Naive thymus-derived CD4-positive, alpha-beta T cell (primary cell): ENCODE data around the gene TSPAN32. TPM values are rescaled to one million over a fixed set of nuclear protein-coding genes. Genes with fewer than 3 reads are reported as not detected.
A peak's percentile ranks its signal among the peaks of the same experiment; 100 is the strongest.

Source experiments
- ATAC-seq: fragments of 150-1000 bp; cut with Tn5 transposase; 2 replicates; pipeline ENCODE4 v1.10.0; 2021; ENCODE audit warnings: mild to moderate bottlenecking, moderate library complexity
- CTCF ChIA-PET: fragments of 350-600 bp; sonication (Branson Sonifier 250); formaldehyde crosslinking; loops from one replicate; lab custom pipeline; 2021; ENCODE audit warnings: antibody characterized with exemption; lab: Charles Lee
- POLR2A ChIA-PET: fragments of 350-600 bp; sonication (Branson Sonifier 250); formaldehyde crosslinking; loops from one replicate; lab custom pipeline; 2021; ENCODE audit warnings: antibody characterized with exemption, inconsistent platforms; lab: Charles Lee
- DNase-seq, 9 donors: peaks; one replicate each; pipeline versions ENCODE4 v3.0.0 to v3.0.0-alpha.2; 2020 to 2022; ENCODE audit warnings: mixed read lengths in 1 of 9
- H3K27ac ChIP-seq: one replicate; pipeline ENCODE4 v1.7.0; 2013; ENCODE audit warnings: mild to moderate bottlenecking, low read depth, low read length, moderate library complexity
- H3K27me3 ChIP-seq, 2 donors: one replicate each; pipeline ENCODE4 v1.7.0; 2013; ENCODE audit warnings: low read length in 2 of 2, mild to moderate bottlenecking in 2 of 2, moderate library complexity in 2 of 2; ENCODE audit not compliant: control insufficient read depth in 2 of 2, insufficient read depth in 2 of 2
- H3K36me3 ChIP-seq, 3 experiments: 1 replicate in 2 of 3; 2 replicates in 1 of 3; pipeline ENCODE4 v1.7.0; 2013; ENCODE audit warnings: low read length in 3 of 3, mild to moderate bottlenecking in 3 of 3, moderate library complexity in 1 of 3; ENCODE audit not compliant: insufficient read depth in 3 of 3, control insufficient read depth in 2 of 3
- H3K4me1 ChIP-seq, 2 donors: one replicate each; pipeline ENCODE4 v1.7.0; 2013; ENCODE audit warnings: low read length in 2 of 2, mild to moderate bottlenecking in 2 of 2, moderate library complexity in 1 of 2; ENCODE audit not compliant: control insufficient read depth in 2 of 2, insufficient read depth in 2 of 2
- H3K4me3 ChIP-seq: 2 replicates; pipeline ENCODE4 v1.7.0; 2013; ENCODE audit warnings: mild to moderate bottlenecking, low read length
- H3K9me3 ChIP-seq, 3 experiments: 1 replicate in 2 of 3; 2 replicates in 1 of 3; pipeline ENCODE4 v1.7.0; 2013; ENCODE audit warnings: low read length in 3 of 3; ENCODE audit not compliant: control insufficient read depth in 2 of 3
- H3K27ac Mint-ChIP-seq, 9 donors: one replicate each; pipeline ENCODE4 v1.8.0; 2020 to 2022; ENCODE audit warnings: mixed read lengths in 9 of 9, mild to moderate bottlenecking in 8 of 9, moderate library complexity in 5 of 9, inconsistent platforms in 2 of 9
- H3K27me3 Mint-ChIP-seq, 5 donors: one replicate each; pipeline ENCODE4 v1.8.0; 2021 to 2022; ENCODE audit warnings: mixed read lengths in 5 of 5, mild to moderate bottlenecking in 1 of 5
- H3K36me3 Mint-ChIP-seq, 5 donors: one replicate each; pipeline ENCODE4 v1.8.0; 2020 to 2022; ENCODE audit warnings: mixed read lengths in 5 of 5, mild to moderate bottlenecking in 3 of 5, inconsistent platforms in 1 of 5
- H3K4me1 Mint-ChIP-seq, 7 donors: one replicate each; pipeline ENCODE4 v1.8.0; 2020 to 2022; ENCODE audit warnings: mixed read lengths in 7 of 7, mild to moderate bottlenecking in 3 of 7, inconsistent platforms in 1 of 7
- H3K4me3 Mint-ChIP-seq, 10 donors: one replicate each; pipeline ENCODE4 v1.8.0; 2020 to 2022; ENCODE audit warnings: mild to moderate bottlenecking in 10 of 10, mixed read lengths in 10 of 10, moderate library complexity in 6 of 10, inconsistent platforms in 2 of 10
- H3K9me3 Mint-ChIP-seq, 11 donors: one replicate each; pipeline ENCODE4 v1.8.0; 2020 to 2022; ENCODE audit warnings: mixed read lengths in 11 of 11, mild to moderate bottlenecking in 4 of 11, inconsistent platforms in 1 of 11, moderate library complexity in 1 of 11
- intact Hi-C, 2 donors: fragments of 100-400 bp; cut with micrococcal nuclease; formaldehyde crosslinking; loops; one replicate each; pipeline ENCODE4 v1.15.1; 2023
- polyA plus RNA-seq, 2 donors: library from polyadenylated mRNA; unstranded; fragments of 300-500 nt; fragmentation: Illumina TruSeq; gene quantifications; one replicate each; pipeline ENCODE4 v1.2.3, GENCODE V29; 2021
- total RNA-seq, 6 experiments: library from RNA in 5 of 6; stranded (reverse) in 5 of 6; gene quantifications; 1 replicate in 5 of 6; 2 replicates in 1 of 6; pipeline ENCODE4 v1.2.3 and lab custom pipeline; 2021 to 2026

TSPAN32 gene
- total and polyA plus RNA-seq, 7 experiments from 2014 or later = 15.7 to 116 (median 63.9) TPM

DNA sequence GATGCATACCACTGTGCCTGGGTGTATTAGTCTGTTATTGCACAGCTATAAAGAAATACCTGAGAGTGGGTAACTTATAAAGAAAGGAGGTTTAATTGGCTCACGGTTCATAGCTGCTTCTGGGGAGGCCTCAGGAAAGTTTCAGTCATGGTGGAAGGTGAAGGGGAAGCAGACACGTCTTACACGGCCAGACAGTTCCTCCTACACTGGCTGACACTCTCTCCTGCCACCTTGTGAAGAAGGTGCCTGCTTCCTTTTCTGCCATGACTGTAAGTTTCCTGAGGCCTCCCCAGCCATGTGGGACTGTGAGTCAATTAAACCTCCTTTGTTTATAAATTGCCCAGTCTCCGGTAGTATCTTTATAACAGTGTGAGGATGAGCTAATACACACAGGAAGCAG is 41.7 kb downstream of the TSPAN32 start:
- POLR2A ChIA-PET = interaction anchor here (1.1 kb wide), 1 partner anchor 39 kb away, joined by 3 read pairs; no protein-coding TSS in a partner anchor
- H3K9me3 Mint-ChIP-seq = peaks cover 0 to 36% (median 9%) of the 10 kb centered on the region in 11 donors
- Histone ChIP-seq H3K4me3 (no peak overlapping the region), H3K27me3 (no peaks in the 10 kb centered on the region), H3K36me3 (no peaks in the 10 kb centered on the region), H3K27ac (no peak overlapping the region), H3K9me3 (no peaks in the 10 kb centered on the region), H3K4me1 (no peaks in the 10 kb centered on the region)
- no peak overlapping the region for H3K4me3 Mint-ChIP-seq
- CTCF ChIA-PET = no interaction called here
- ATAC-seq (no peak), DNase-seq (no peak)
- no peak overlapping the region for H3K27ac Mint-ChIP-seq
- peaks cover 0 to 3% (median 0%) of the 10 kb centered on the region in 7 donors for H3K4me1 Mint-ChIP-seq
- H3K36me3 Mint-ChIP-seq = peaks cover 1 to 10% (median 6%) of the 10 kb centered on the region in 5 donors
- intact Hi-C loops = no loop called here
- H3K27me3 Mint-ChIP-seq = peaks cover 0 to 15% (median 4%) of the 10 kb centered on the region in 5 donors

DNA sequence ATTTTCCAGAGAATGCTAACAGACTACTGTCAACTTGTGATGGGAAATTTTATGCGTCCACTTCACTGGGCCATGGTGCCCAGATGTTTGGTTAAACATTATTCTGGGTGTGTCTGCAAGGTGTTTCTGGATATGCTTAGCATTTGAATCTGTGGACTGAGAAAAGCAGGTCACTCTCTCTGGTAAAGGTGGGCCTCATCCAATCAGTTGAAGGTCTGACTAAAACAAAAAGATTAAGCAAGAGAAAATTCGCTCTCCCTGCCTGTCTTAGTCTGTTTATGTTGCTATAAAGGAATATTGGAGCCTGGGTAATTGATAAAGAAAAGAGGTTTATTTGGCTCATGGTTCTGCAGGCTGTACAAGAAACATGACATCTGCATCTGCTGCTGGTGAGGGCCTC is 43.2 kb downstream of the TSPAN32 start:
- Mint-ChIP-seq H3K27ac (no peak overlapping the region), H3K9me3 (peaks cover 4 to 51% (median 16%) of the 10 kb centered on the region in 11 donors), H3K27me3 (peaks cover 0 to 4% (median 0%) of the 10 kb centered on the region in 5 donors), H3K4me3 (no peak overlapping the region), H3K4me1 (no peaks in the 10 kb centered on the region), H3K36me3 (peaks cover 3 to 18% (median 13%) of the 10 kb centered on the region in 5 donors)
- H3K9me3 ChIP-seq = peaks cover 0 to 7% (median 0%) of the 10 kb centered on the region in 3 experiments
- H3K27ac ChIP-seq = no peak overlapping the region
- intact Hi-C loops = no loop called here
- CTCF ChIA-PET = interaction anchor here (0.6 kb wide), 1 partner anchor 40 kb away, joined by 4 read pairs; no protein-coding TSS in a partner anchor
- H3K36me3 ChIP-seq = no peaks in the 10 kb centered on the region
- H3K27me3 ChIP-seq = no peaks in the 10 kb centered on the region
- H3K4me3 ChIP-seq = no peak overlapping the region
- ATAC-seq (no peak), DNase-seq (no peak)
- H3K4me1 ChIP-seq = no peaks in the 10 kb centered on the region
- POLR2A ChIA-PET = no interaction called here

DNA sequence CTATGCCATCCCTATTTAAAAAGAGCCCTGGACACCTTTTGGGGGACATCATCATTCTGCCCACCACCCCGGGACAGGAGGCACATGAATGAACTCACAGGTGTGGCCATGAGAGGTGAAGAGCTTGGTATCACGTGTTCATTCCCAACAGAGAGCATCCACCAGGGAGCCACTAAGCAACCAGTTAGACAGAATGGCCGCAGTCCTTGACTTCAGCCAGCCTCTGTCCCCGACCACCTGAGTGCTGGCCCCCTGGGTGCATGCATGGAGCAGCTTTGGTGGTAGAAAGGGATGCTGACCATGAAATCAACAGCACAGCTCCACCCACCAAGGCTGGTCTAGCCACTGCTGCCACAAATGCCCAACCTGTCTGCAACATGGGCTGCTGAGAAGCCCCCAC is 44.2 kb downstream of the TSPAN32 start:
- no peak overlapping the region for H3K27ac Mint-ChIP-seq
- Histone ChIP-seq H3K36me3 (no peaks in the 10 kb centered on the region), H3K9me3 (peaks cover 0 to 7% (median 0%) of the 10 kb centered on the region in 3 experiments), H3K27me3 (no peaks in the 10 kb centered on the region), H3K4me1 (no peaks in the 10 kb centered on the region), H3K4me3 (no peak overlapping the region), H3K27ac (no peak overlapping the region)
- no peak overlapping the region for H3K4me3 Mint-ChIP-seq
- H3K27me3 Mint-ChIP-seq = peaks cover 0 to 9% (median 0%) of the 10 kb centered on the region in 5 donors
- DNase-seq (no peak), ATAC-seq (no peak)
- ChIA-PET CTCF (interaction anchor here (0.6 to 0.7 kb wide), 2 partner anchors 41 to 82 kb away, joined by 3 to 4 read pairs; no protein-coding TSS in a partner anchor), POLR2A (no interaction called here)
- H3K4me1 Mint-ChIP-seq = no peaks in the 10 kb centered on the region
- H3K9me3 Mint-ChIP-seq = peaks cover 4 to 61% (median 16%) of the 10 kb centered on the region in 11 donors
- H3K36me3 Mint-ChIP-seq = peaks cover 3 to 22% (median 13%) of the 10 kb centered on the region in 5 donors
- intact Hi-C loops = no loop called here

DNA sequence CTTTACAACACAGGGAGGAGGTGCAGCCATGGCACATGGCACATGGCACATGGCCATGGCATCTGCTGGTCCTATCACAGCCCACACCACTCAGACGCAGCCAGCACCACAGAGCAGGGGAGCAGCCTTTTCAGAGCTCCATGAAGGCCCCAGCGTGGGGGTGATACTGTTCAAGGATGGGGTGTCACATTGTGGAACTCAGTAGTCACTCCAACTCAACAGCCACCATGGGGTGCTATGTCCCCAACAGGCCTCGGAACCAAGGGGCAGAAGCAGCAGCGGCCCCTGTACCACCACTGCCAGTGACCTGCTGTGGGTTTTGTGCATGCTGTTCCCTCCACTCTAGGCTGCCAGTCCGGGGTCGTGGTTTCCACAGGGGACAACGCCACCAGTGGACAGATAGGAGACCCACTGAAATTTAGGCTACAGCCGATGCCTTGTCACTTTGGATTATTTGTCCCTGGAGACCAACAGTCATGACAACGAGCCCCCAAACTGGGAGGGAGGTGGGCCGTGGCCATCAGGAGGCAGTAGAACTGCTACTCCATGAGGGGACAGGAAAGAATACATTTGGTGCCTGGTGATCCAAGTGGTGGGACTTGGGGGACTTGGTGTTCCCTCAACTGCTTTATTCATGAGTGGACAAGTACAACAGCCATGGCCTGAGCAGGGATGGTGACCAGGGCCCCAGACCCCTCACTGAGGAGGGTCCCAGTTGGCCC is 44.9 kb downstream of the TSPAN32 start:
- no peak for DNase-seq
- ChIA-PET POLR2A (no interaction called here), CTCF (no interaction called here)
- Mint-ChIP-seq H3K4me1 (no peaks in the 10 kb centered on the region), H3K27ac (peak overlapping the region in 1 of 9 donors; percentile 74), H3K4me3 (peak overlapping the region in 1 of 10 donors; percentile 45), H3K36me3 (peaks cover 3 to 22% (median 13%) of the 10 kb centered on the region in 5 donors), H3K27me3 (peaks cover 0 to 9% (median 0%) of the 10 kb centered on the region in 5 donors), H3K9me3 (peaks cover 4 to 61% (median 16%) of the 10 kb centered on the region in 11 donors)
- no peak overlapping the region for H3K27ac ChIP-seq
- intact Hi-C loops = no loop called here
- H3K27me3 ChIP-seq = no peaks in the 10 kb centered on the region
- no peaks in the 10 kb centered on the region for H3K36me3 ChIP-seq
- ATAC-seq = no peak
- H3K4me3 ChIP-seq = no peak overlapping the region
- H3K4me1 ChIP-seq = no peaks in the 10 kb centered on the region
- peaks cover 0 to 7% (median 0%) of the 10 kb centered on the region in 3 experiments for H3K9me3 ChIP-seq

DNA sequence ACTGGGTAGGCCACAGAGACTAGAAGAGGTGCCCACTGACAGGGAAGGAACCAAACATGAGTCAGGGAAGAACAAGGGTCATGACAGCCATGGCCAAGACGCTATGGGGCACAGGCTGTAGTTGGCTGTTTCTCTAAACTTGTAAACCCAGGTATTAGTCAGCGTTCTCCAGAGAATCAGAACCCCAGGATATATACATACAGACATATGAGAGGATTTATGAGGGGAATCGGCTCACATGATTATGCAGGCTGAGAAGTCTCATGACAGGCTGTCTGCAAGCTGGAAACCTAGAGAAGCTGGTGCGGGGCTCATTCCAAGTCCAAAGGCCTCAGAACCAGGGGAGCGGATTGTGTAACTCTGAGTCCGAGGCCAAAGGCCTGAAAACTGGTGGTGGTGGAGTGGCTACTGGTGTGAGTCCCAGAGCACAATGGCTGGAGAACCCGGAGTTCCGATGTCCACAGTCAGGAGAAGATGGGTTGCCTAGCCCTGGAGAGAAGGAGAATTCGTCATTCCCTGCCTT is 45.6 kb downstream of the TSPAN32 start:
- DNase-seq (no peak), ATAC-seq (no peak)
- intact Hi-C loops = no loop called here
- H3K4me3 ChIP-seq = no peak overlapping the region
- POLR2A ChIA-PET = no interaction called here
- CTCF ChIA-PET = no interaction called here
- H3K36me3 ChIP-seq = no peaks in the 10 kb centered on the region
- no peaks in the 10 kb centered on the region for H3K27me3 ChIP-seq
- Mint-ChIP-seq H3K27ac (no peak overlapping the region), H3K4me1 (no peaks in the 10 kb centered on the region), H3K27me3 (peaks cover 0 to 9% (median 0%) of the 10 kb centered on the region in 5 donors), H3K9me3 (peaks cover 4 to 57% (median 16%) of the 10 kb centered on the region in 11 donors), H3K4me3 (peak overlapping the region in 1 of 10 donors; percentile 45), H3K36me3 (peaks cover 3 to 19% (median 13%) of the 10 kb centered on the region in 5 donors)
- no peaks in the 10 kb centered on the region for H3K4me1 ChIP-seq
- H3K9me3 ChIP-seq = peaks cover 0 to 7% (median 0%) of the 10 kb centered on the region in 3 experiments
- no peak overlapping the region for H3K27ac ChIP-seq

DNA sequence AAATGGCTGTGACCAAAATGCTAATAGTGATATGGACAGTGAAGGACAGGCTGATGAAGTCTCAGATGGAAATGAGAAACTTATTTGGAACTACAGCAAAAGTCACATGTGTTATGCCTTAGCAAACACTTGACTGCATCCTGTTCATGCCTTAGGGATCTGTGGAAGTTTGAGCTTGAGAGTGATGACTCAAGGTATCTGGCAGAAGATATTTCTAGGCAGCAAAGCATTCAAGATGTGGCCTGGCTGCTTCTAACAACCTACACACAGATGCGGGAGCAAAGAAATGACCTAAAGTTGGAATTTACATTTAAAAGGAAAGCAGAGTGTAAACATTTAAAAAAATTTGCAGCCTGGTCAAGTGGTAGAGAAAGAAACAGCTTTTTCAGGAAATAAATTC is 47.2 kb downstream of the TSPAN32 start:
- ChIA-PET POLR2A (no interaction called here), CTCF (no interaction called here)
- no peak overlapping the region for H3K27ac Mint-ChIP-seq
- peaks cover 3 to 19% (median 13%) of the 10 kb centered on the region in 5 donors for H3K36me3 Mint-ChIP-seq
- H3K4me1 Mint-ChIP-seq = no peaks in the 10 kb centered on the region
- H3K27ac ChIP-seq = no peak overlapping the region
- peaks cover 4 to 46% (median 15%) of the 10 kb centered on the region in 11 donors for H3K9me3 Mint-ChIP-seq
- no peak for ATAC-seq
- intact Hi-C loops = no loop called here
- H3K27me3 ChIP-seq = no peaks in the 10 kb centered on the region
- no peaks in the 10 kb centered on the region for H3K4me1 ChIP-seq
- no peak overlapping the region for H3K4me3 ChIP-seq
- DNase-seq = no peak
- peaks cover 0 to 7% (median 0%) of the 10 kb centered on the region in 3 experiments for H3K9me3 ChIP-seq
- H3K36me3 ChIP-seq = no peaks in the 10 kb centered on the region
- no peak overlapping the region for H3K4me3 Mint-ChIP-seq
- H3K27me3 Mint-ChIP-seq = peaks cover 0 to 5% (median 0%) of the 10 kb centered on the region in 5 donors
